Measurements from ENCODE around the gene KIAA0586. TPM values are rescaled to one million over a fixed set of nuclear protein-coding genes. Genes with fewer than 3 reads are reported as not detected.
"Not testable (repeated sequence)": the region's sequence is repeated elsewhere in the genome, so short reads cannot be mapped to it uniquely, and the experiment has no call there.

Gene KIAA0586
- total and polyA plus RNA-seq, 10 of the 15 experiments (the other 5 are each of a cell fraction or from before 2014, with no cell fraction given): 7.1 to 27.6 (median 19.1) TPM

DNA sequence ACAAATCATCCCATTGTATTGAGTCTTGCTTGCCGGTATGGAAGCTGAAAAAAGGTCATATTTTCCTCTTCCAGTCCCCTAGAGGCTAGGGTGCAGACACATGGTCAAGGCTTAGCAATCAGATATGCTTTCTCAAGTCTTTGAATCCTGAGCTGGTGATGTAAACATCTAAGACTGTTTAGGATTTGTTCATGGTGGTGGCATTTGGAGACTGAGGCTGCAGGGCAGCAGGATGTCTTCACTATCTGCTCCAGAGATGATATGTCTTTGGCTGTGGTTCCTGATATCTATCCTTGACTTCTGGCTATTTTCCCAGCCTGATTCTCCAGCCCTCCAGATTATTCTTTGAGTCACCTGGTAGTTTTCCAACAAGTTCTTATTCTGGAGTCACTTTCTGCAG lies 159.8 kb downstream of the KIAA0586 start (continued):
- TF ChIP-seq EGR1 (IDR thresholded peaks at IDR 0.05; ENCODE audit: borderline replicate concordance in 1 of 2, low read depth in 2 of 2, low read length in 2 of 2): no peak
- no peak for TF ChIP-seq CHD1 (IDR thresholded peaks at IDR 0.05; ENCODE audit: low read depth, low read length)
- TF ChIP-seq NFIC (IDR thresholded peaks at IDR 0.05; ENCODE audit: low read depth, low read length): no peak
- TF ChIP-seq, protein P1, sequence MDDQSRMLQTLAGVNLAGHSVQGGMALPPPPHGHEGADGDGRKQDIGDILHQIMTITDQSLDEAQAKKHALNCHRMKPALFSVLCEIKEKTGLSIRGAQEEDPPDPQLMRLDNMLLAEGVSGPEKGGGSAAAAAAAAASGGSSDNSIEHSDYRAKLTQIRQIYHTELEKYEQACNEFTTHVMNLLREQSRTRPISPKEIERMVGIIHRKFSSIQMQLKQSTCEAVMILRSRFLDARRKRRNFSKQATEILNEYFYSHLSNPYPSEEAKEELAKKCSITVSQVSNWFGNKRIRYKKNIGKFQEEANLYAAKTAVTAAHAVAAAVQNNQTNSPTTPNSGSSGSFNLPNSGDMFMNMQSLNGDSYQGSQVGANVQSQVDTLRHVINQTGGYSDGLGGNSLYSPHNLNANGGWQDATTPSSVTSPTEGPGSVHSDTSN (IDR thresholded peaks at IDR 0.05; ENCODE audit: insufficient replicate concordance, low read depth, low read length): no peak

DNA sequence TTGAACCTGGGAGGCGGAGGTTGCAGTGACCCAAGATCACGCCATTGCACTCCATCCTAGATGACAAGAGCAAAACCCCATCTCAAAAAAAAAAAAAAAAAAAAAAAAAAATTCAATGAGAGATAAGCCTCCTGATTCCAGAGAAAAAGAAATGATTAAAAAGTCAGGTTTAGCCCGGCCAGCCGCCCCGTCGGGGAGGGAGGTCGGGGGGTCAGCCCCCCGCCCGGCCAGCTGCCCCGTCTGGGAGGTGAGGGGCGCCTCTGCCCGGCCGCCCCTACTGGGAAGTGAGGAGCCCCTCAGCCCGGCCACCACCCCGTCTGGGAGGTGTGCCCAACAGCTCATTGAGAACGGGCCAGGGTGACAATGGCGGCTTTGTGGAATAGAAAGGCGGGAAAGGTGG lies 160.8 kb downstream of the KIAA0586 start:
- H3K9ac ChIP-seq (ENCODE audit: control insufficient read depth, insufficient read depth, low read length); ATAC-seq; FAIRE-seq; CTCF ChIA-PET; intact Hi-C loops (cut with micrococcal nuclease; ENCODE audit: unreplicated experiment); H3K27ac ChIP-seq (ENCODE audit: control insufficient read depth, insufficient read depth); POLR2A ChIA-PET; RAD21 ChIA-PET (ENCODE audit: unreplicated experiment); DNase-seq (ENCODE audit: low read depth, low spot score); SMC1A ChIA-PET (ENCODE audit: uncharacterized antibody, unreplicated experiment); H4K20me1 ChIP-seq (ENCODE audit: control insufficient read depth, insufficient read depth); BruUV-seq (replicated peaks); H2AFZ ChIP-seq (ENCODE audit: control insufficient read depth, low read depth, low read length); H3K27me3 ChIP-seq (replicated peaks in 1 of 2; ENCODE audit: control insufficient read depth in 2 of 2, insufficient read depth in 2 of 2, low read length in 1 of 2); H3K79me2 ChIP-seq (ENCODE audit: control insufficient read depth, insufficient read depth, low read length); H3K4me3 ChIP-seq; H3K4me2 ChIP-seq (ENCODE audit: control insufficient read depth, insufficient read depth); H3K36me3 ChIP-seq (ENCODE audit: control insufficient read depth in 2 of 2, insufficient read depth in 2 of 2, low read length in 1 of 2); H3K4me1 ChIP-seq (ENCODE audit: control insufficient read depth, insufficient read depth, low read length); H3K9me3 ChIP-seq (replicated peaks; ENCODE audit: control insufficient read depth, insufficient read depth, low read length); in situ Hi-C loops (cut with MboI): not testable (repeated sequence)
- WGBS (ENCODE audit: insufficient coverage, insufficient replicate concordance, low lambda C conversion rate, missing lambda C conversion rate): 43% methylated on average over 7 of the region's 18 CpGs

DNA sequence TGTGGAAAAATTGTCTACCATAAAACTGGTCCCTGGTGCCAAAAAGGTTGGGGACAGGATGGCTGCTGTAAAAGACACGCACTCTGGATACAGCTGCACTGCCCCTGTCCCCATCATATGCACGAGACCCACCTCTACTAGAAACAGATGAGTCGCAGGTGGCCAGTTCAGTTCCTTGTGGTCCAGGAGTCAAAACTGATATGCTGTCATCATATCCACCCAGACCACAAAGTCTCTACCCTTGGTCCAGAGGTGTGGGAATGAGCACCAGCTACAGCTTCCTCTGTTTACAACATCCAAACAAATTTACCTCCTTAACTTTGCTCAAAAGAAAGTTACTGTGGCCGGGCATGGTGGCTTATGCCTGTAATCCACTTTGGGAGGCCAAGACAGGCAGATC lies 166.5 kb downstream of the KIAA0586 start:
- 24% methylated on average over 4 of the region's 4 CpGs for WGBS (ENCODE audit: insufficient coverage, insufficient replicate concordance, low lambda C conversion rate, missing lambda C conversion rate)
- POLR2A ChIA-PET: no interaction called here

More for the DNA sequence above, 166.5 kb downstream of the KIAA0586 start:
- Histone ChIP-seq H3K4me2 (ENCODE audit: control insufficient read depth, insufficient read depth) (no peak overlapping the region), H2AFZ (ENCODE audit: control insufficient read depth, low read depth, low read length) (no peak overlapping the region), H3K4me1 (ENCODE audit: control insufficient read depth, insufficient read depth, low read length) (no peaks in the 10 kb centered on the region), H4K20me1 (ENCODE audit: control insufficient read depth, insufficient read depth) (no peaks in the 10 kb centered on the region), H3K36me3 (ENCODE audit: control insufficient read depth in 2 of 2, insufficient read depth in 2 of 2, low read length in 1 of 2) (no peaks in the 10 kb centered on the region), H3K27me3 (replicated peaks in 1 of 2; ENCODE audit: control insufficient read depth in 2 of 2, insufficient read depth in 2 of 2, low read length in 1 of 2) (no peaks in the 10 kb centered on the region), H3K79me2 (ENCODE audit: control insufficient read depth, insufficient read depth, low read length) (no peaks in the 10 kb centered on the region), H3K4me3 (no peak overlapping the region), H3K9ac (ENCODE audit: control insufficient read depth, insufficient read depth, low read length) (no peak overlapping the region), H3K27ac (ENCODE audit: control insufficient read depth, insufficient read depth) (no peak overlapping the region), H3K9me3 (replicated peaks; ENCODE audit: control insufficient read depth, insufficient read depth, low read length) (no peaks in the 10 kb centered on the region)
- intact Hi-C loops (cut with micrococcal nuclease; ENCODE audit: unreplicated experiment) (no loop called here), in situ Hi-C loops (cut with MboI) (no loop called here)
- ChIA-PET SMC1A (ENCODE audit: uncharacterized antibody, unreplicated experiment) (no interaction called here), CTCF (no interaction called here), RAD21 (ENCODE audit: unreplicated experiment) (no interaction called here)
- no peak for FAIRE-seq
- ATAC-seq: no peak
- no peak for TF ChIP-seq JUND (IDR thresholded peaks at IDR 0.05; ENCODE audit: low read depth, low read length)
- TF ChIP-seq, protein P2, sequence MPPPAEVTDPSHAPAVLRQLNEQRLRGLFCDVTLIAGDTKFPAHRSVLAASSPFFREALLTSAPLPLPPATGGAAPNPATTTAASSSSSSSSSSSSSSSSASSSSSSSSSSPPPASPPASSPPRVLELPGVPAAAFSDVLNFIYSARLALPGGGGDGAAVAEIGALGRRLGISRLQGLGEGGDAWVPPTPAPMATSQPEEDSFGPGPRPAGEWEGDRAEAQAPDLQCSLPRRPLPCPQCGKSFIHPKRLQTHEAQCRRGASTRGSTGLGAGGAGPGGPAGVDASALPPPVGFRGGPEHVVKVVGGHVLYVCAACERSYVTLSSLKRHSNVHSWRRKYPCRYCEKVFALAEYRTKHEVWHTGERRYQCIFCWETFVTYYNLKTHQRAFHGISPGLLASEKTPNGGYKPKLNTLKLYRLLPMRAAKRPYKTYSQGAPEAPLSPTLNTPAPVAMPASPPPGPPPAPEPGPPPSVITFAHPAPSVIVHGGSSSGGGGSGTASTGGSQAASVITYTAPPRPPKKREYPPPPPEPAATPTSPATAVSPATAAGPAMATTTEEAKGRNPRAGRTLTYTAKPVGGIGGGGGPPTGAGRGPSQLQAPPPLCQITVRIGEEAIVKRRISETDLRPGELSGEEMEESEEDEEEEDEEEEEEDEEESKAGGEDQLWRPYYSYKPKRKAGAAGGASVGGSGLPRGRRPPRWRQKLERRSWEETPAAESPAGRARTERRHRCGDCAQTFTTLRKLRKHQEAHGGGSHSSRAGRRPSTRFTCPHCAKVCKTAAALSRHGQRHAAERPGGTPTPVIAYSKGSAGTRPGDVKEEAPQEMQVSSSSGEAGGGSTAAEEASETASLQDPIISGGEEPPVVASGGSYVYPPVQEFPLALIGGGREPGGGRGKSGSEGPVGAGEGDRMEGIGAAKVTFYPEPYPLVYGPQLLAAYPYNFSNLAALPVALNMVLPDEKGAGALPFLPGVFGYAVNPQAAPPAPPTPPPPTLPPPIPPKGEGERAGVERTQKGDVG (CRISPR knock-in tag; IDR thresholded peaks at IDR 0.05): no peak
- TF ChIP-seq ZNF384 (IDR thresholded peaks at IDR 0.05; ENCODE audit: borderline replicate concordance, low read depth, low read length): no peak
- TF ChIP-seq JUNB (IDR thresholded peaks at IDR 0.05): no peak
- TF ChIP-seq KLF5 (IDR thresholded peaks at IDR 0.05; ENCODE audit: partially characterized antibody): no peak
- TF ChIP-seq SPI1 (IDR thresholded peaks at IDR 0.05; ENCODE audit: borderline replicate concordance, insufficient read depth, low read depth, low read length): no peak
- BruUV-seq (replicated peaks): no TSS peak
- DNase-seq (ENCODE audit: low read depth, low spot score): no peak

Data from GM12878 (cell line).